C4-2B (cell line): ENCODE measurements around the gene SELENOM.

Source experiments
- H3K27ac ChIP-seq: fragments of 450-650 bp; 2 replicates; pipeline ENCODE4 v1.5.1; 2017
- ZFX ChIP-seq: fragments of 450-650 bp; IDR thresholded peaks from 2 replicates; pipeline ENCODE4 v1.6.1; 2017
- TF ChIP-seq, protein P1 (sequence below): fragments of 450-650 bp; conservative IDR thresholded peaks from 2 replicates; pipeline ENCODE4 v1.5.1; 2017; ENCODE audit warnings: mild to moderate bottlenecking

The SELENOM gene

GRCh38 chr22:31107178-31107893 is at the start of gene SELENOM:
Gene SELENOM (minus strand): TSS chr22:31107568. CDS start chr22:31107505, 63 bp downstream.
- TF ChIP-seq ZFX, result peak; percentile 70; the same call in 1 of the 2 replicates
- TF ChIP-seq, protein P1, sequence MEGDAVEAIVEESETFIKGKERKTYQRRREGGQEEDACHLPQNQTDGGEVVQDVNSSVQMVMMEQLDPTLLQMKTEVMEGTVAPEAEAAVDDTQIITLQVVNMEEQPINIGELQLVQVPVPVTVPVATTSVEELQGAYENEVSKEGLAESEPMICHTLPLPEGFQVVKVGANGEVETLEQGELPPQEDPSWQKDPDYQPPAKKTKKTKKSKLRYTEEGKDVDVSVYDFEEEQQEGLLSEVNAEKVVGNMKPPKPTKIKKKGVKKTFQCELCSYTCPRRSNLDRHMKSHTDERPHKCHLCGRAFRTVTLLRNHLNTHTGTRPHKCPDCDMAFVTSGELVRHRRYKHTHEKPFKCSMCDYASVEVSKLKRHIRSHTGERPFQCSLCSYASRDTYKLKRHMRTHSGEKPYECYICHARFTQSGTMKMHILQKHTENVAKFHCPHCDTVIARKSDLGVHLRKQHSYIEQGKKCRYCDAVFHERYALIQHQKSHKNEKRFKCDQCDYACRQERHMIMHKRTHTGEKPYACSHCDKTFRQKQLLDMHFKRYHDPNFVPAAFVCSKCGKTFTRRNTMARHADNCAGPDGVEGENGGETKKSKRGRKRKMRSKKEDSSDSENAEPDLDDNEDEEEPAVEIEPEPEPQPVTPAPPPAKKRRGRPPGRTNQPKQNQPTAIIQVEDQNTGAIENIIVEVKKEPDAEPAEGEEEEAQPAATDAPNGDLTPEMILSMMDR, result peak; percentile 99
- peak within 1 kb of the TSS; percentile 80 for H3K27ac ChIP-seq

DNA sequence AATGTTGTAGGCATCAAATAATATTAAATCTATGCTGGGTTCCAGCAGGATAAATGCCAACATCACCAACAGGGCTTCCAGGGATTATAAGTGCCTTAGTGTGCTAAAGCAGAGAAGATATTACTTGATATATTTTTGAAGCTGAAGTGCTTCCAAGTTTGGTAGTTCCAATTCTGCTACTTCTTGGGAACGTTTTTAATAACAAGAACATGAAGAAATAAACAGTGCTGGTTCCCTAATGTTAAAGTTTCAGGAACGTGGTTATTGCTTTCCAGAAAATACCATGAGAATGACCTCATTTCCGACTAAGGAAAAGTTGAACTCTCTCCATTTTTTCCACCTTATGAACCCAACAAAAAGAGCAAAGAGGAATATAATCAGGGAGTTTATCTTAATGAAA is 48.1 kb upstream of the SELENOM start:
- TF ChIP-seq, protein P1, result no peak
- no peak for TF ChIP-seq ZFX
- no peak overlapping the region for H3K27ac ChIP-seq

GRCh38 chr22:31154975-31155374 is 47.6 kb upstream of the SELENOM start:
- TF ChIP-seq, protein P1, result no peak
- no peak for TF ChIP-seq ZFX
- no peak overlapping the region for H3K27ac ChIP-seq

DNA sequence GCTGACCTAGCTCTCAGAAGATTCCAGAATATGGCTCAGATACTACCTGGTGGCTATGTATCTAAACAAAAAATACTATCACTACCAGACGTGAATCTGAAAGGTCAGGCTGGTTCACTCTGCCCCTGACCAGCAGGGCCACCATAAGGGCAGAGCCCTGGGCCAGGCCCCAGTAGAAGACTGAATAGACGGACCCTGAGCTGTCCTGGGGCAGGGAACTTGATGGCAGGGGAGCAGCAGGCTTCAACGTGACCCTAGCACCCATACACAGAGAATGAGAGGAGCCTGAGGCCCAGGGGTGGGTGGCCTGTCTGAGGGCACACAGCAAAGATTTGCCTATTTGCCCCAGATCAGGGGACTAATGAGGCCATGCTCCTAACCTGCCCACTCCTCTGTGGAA is 46.0 kb upstream of the SELENOM start:
- TF ChIP-seq, protein P1, result no peak

GRCh38 chr22:31151872-31152271 is 44.5 kb upstream of the SELENOM start:
- no peak overlapping the region for H3K27ac ChIP-seq
- TF ChIP-seq, protein P1, result no peak
- no peak for TF ChIP-seq ZFX

More for the DNA sequence above, 46.0 kb upstream of the SELENOM start:
- H3K27ac ChIP-seq, result no peak overlapping the region

DNA sequence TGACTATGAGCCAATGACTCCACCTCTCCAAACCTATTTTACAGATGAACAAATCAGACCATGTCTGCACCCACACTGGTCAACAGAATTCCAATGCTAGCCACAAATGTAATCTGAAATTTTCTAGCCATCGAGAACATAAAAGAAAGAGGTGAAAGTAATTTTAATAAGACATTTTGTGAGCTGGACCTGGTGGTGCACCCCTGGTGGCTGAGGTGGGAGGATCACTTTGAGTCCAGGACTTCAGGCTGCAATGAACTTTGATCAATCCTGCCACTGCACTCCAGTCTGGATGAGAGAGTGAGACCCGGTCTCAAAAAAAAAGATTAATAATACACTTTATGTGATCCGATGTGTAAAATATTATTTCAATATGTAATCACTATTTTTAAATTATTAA is 43.2 kb upstream of the SELENOM start:
- TF ChIP-seq ZFX, result no peak
- TF ChIP-seq, protein P1, result no peak; the same call in 1 of the 2 replicates
- H3K27ac ChIP-seq, result no peak overlapping the region

DNA sequence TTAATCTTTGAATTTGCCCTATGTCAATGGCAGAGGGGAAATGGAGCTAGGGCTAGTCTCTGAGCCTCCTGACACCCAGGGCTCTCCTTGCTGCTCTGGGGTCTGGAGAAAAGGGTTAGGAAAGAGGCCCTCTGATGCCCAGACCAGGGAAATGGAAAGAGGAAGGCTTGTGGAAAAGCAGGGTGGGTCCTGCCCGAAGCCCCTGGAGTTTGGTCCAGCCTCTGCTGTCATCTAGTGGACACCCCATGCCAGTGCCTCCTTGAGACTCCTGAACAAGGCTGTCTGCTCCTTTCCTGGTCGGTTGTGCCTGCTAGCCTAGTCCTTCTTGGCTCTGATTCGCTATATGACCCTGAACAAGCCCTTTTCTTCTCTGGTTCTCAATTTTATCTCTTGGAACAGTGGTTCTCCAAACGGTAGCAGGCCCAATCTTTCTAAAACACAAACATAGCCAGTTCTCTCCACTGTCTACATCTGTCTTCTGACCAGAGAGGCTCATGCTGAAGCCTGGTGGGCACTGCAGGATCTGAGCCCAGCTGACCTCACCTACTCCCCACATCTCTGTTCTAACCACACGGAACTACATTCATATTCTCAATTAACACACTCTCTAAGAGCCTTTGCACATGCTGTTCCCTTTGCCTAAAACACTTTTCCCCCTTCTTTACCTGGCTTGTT is 41.7 kb upstream of the SELENOM start:
- TF ChIP-seq, protein P1, result peak; percentile 97
- no peak for TF ChIP-seq ZFX
- no peak overlapping the region for H3K27ac ChIP-seq
